Measurements from ENCODE around the gene PNPLA4. TPM values are rescaled to one million over a fixed set of nuclear protein-coding genes. Genes with fewer than 3 reads are reported as not detected.

The PNPLA4 gene
- total RNA-seq, 1 donor from 2014 or later: 12.9 TPM

DNA sequence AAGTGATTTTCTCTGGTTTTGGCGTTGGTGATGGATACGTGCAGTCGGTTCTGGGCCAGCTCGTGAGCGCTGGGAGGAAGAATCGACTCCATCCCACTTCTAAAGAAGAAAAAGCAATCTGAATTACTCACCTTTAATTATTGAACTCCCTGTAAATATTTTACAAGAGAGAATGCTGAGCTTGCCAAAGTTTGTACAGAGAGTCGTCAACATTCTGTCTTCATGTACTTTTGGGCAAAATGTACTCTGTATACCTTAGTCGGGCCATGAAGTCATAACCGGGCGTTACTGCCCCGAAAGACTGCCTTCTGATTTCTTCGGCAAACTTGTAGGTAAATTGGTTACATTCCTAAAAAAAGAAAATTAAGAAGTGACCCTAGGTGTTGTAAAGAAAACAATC, 5.5 kb downstream of the PNPLA4 start:
- DNase-seq: no peak
- Mint-ChIP-seq H3K9me3 (ENCODE audit: unreplicated experiment) (no peaks in the 10 kb centered on the region), H3K27me3 (ENCODE audit: unreplicated experiment) (no peaks in the 10 kb centered on the region), H3K4me1 (ENCODE audit: low read depth, unreplicated experiment) (no peaks in the 10 kb centered on the region), H3K27ac (ENCODE audit: unreplicated experiment) (no peak overlapping the region), H3K4me3 (ENCODE audit: unreplicated experiment) (no peak overlapping the region), H3K36me3 (ENCODE audit: unreplicated experiment) (no peaks in the 10 kb centered on the region)
- TF ChIP-seq, protein P1, sequence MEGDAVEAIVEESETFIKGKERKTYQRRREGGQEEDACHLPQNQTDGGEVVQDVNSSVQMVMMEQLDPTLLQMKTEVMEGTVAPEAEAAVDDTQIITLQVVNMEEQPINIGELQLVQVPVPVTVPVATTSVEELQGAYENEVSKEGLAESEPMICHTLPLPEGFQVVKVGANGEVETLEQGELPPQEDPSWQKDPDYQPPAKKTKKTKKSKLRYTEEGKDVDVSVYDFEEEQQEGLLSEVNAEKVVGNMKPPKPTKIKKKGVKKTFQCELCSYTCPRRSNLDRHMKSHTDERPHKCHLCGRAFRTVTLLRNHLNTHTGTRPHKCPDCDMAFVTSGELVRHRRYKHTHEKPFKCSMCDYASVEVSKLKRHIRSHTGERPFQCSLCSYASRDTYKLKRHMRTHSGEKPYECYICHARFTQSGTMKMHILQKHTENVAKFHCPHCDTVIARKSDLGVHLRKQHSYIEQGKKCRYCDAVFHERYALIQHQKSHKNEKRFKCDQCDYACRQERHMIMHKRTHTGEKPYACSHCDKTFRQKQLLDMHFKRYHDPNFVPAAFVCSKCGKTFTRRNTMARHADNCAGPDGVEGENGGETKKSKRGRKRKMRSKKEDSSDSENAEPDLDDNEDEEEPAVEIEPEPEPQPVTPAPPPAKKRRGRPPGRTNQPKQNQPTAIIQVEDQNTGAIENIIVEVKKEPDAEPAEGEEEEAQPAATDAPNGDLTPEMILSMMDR (IDR thresholded peaks at IDR 0.05; ENCODE audit: partially characterized antibody, unreplicated experiment): no peak

DNA sequence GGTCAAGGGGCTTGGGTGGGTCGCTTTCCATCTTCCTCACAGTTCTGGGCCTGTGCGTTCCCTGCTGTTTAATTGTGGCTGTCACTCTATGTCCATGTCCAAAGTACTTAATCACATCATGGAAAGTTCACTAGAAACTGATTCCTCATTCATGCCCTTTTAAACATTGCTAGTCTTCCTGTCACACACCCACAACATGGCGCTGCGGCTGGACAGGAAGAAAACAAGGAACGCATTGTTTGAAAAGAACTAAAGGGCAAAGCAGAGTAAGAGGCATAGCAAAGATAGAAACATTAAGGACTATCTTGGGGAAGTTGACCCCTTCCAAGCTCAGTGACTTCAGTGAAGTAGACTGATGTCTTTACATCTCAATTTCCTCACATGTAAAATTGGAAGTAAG, 18.4 kb downstream of the PNPLA4 start:
- no peak overlapping the region for H3K4me3 Mint-ChIP-seq (ENCODE audit: unreplicated experiment)
- no peak overlapping the region for H3K27ac Mint-ChIP-seq (ENCODE audit: unreplicated experiment)
- no peaks in the 10 kb centered on the region for H3K27me3 Mint-ChIP-seq (ENCODE audit: unreplicated experiment)
- no peaks in the 10 kb centered on the region for H3K9me3 Mint-ChIP-seq (ENCODE audit: unreplicated experiment)
- no peaks in the 10 kb centered on the region for H3K36me3 Mint-ChIP-seq (ENCODE audit: unreplicated experiment)
- H3K4me1 Mint-ChIP-seq (ENCODE audit: low read depth, unreplicated experiment): no peaks in the 10 kb centered on the region
- TF ChIP-seq, protein P1 (IDR thresholded peaks at IDR 0.05; ENCODE audit: partially characterized antibody, unreplicated experiment): no peak
- no peak for DNase-seq

DNA sequence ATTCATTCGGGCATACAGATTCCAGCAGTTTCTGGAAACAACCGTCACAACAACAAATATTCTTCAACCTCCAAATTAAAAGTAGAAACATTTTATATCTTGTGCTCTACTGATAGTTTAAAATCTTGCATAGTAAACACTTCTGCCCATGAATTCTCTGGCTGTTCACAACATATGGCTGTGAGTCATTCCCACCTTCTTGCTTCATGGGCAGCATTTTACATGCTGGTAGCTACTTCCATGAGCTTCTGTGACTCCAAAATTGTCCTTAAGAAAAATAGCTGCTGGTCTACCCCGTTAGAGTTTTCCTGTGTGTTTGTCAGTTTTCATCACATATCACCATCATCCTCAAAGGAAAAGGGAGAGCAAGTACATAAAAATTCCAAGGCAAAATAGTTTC, 22.7 kb downstream of the PNPLA4 start:
- H3K27me3 Mint-ChIP-seq (ENCODE audit: unreplicated experiment): no peaks in the 10 kb centered on the region

DNA sequence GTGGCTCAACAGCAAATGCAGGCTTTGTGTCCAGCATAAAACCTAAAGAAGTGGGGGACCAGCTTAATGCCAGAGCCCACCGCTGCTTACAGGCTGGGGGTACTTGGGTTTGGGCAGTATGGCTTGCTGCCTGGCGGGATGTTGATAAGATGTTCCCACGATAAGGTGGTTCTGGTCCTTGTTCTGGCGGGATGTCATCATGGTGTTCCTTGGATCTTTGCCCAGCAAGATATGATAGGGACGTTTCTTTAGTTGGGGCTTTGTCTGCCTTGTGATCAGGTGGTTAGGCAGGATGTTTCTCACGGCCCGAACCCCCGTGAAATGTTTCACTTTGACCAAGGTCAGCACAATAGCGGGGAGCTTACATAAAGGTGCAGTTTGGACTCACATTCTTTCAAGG, 35.3 kb downstream of the PNPLA4 start:
- Mint-ChIP-seq H3K4me3 (ENCODE audit: unreplicated experiment) (no peak overlapping the region), H3K9me3 (ENCODE audit: unreplicated experiment) (peaks cover 1% of the 10 kb centered on the region), H3K36me3 (ENCODE audit: unreplicated experiment) (no peaks in the 10 kb centered on the region), H3K27me3 (ENCODE audit: unreplicated experiment) (no peaks in the 10 kb centered on the region), H3K27ac (ENCODE audit: unreplicated experiment) (no peak overlapping the region), H3K4me1 (ENCODE audit: low read depth, unreplicated experiment) (peaks cover 13% of the 10 kb centered on the region)
- no peak for DNase-seq
- TF ChIP-seq, protein P1 (IDR thresholded peaks at IDR 0.05; ENCODE audit: partially characterized antibody, unreplicated experiment): no peak

More for the DNA sequence above, 22.7 kb downstream of the PNPLA4 start:
- Mint-ChIP-seq H3K27ac (ENCODE audit: unreplicated experiment) (no peak overlapping the region), H3K4me1 (ENCODE audit: low read depth, unreplicated experiment) (no peaks in the 10 kb centered on the region), H3K9me3 (ENCODE audit: unreplicated experiment) (no peaks in the 10 kb centered on the region), H3K4me3 (ENCODE audit: unreplicated experiment) (no peak overlapping the region), H3K36me3 (ENCODE audit: unreplicated experiment) (no peaks in the 10 kb centered on the region)
- DNase-seq: no peak
- TF ChIP-seq, protein P1 (IDR thresholded peaks at IDR 0.05; ENCODE audit: partially characterized antibody, unreplicated experiment): no peak

DNA sequence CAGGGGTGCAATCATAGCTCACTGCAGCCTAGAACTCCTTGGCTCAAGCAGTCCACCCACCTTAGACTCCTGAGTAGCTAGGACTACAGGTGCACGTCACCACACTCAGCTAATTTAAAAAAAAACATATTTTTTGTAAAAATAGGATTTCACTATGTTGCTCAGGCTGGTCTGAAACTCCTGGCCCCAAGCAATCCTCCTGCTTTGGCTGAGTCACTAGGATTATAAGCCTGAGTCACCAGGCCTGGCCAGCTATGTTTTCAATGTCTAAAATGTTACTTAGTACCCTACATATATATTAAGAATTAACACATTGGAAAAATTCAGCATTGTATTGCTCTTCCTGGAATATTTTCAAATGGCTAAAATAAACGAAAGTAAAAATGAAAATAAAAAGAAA, 37.5 kb downstream of the PNPLA4 start:
- H3K27me3 Mint-ChIP-seq (ENCODE audit: unreplicated experiment): no peaks in the 10 kb centered on the region
- H3K4me3 Mint-ChIP-seq (ENCODE audit: unreplicated experiment): no peak overlapping the region
- DNase-seq: no peak
- peaks cover 1% of the 10 kb centered on the region for H3K9me3 Mint-ChIP-seq (ENCODE audit: unreplicated experiment)
- TF ChIP-seq, protein P1 (IDR thresholded peaks at IDR 0.05; ENCODE audit: partially characterized antibody, unreplicated experiment): no peak
- no peak overlapping the region for H3K27ac Mint-ChIP-seq (ENCODE audit: unreplicated experiment)
- no peaks in the 10 kb centered on the region for H3K36me3 Mint-ChIP-seq (ENCODE audit: unreplicated experiment)
- peaks cover 13% of the 10 kb centered on the region for H3K4me1 Mint-ChIP-seq (ENCODE audit: low read depth, unreplicated experiment)

All from glutamatergic neuron (in vitro differentiated cells).